HepG2 (cell line): ENCODE measurements around the gene PLPPR2.

Experiments used
- PITX1 ChIP-seq: sonication (generic); formaldehyde crosslinking; IDR thresholded peaks from 2 replicates; pipeline ENCODE4 v1.5.1; 2020; ENCODE audit warnings: mild to moderate bottlenecking, missing genetic modification reagents
- ZMYM2 ChIP-seq: sonication (generic); formaldehyde crosslinking; IDR thresholded peaks from 2 replicates; pipeline ENCODE4 v1.8.0; 2022; ENCODE audit warnings: mild to moderate bottlenecking, missing genetic modification reagents
- ZNF678 ChIP-seq: sonication (generic); formaldehyde crosslinking; IDR thresholded peaks from 2 replicates; pipeline ENCODE4 v1.4.0; 2020; ENCODE audit warnings: mild to moderate bottlenecking, missing genetic modification reagents

DNA sequence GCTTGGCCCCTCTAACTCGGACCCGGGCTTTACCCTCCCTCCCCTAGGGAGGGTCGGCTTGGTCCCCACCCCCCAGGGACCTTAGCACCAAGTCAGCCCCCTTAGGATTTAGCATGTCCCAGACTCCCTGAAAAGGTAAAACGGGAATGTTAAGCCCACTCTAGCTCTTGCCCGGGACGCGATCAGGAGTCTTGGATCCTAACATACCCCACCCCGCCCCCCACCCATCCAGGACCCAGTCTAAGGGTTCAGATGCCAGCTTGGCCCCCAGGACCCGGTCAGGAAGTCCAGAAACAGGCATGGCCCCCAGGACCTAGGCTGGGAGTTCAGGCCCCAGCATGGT is 28.4 kb downstream of the PLPPR2 start:
- TF ChIP-seq PITX1 (CRISPR knock-in tag) (no peak), ZNF678 (CRISPR knock-in tag) (no peak), ZMYM2 (no peak)
